Loucy (cell line): ENCODE data around the gene PPM1F.

Experiments used
- H2AFZ ChIP-seq: fragments of 200-600 bp; sonication (generic); 2 replicates; pipeline ENCODE4 v1.6.0; 2016; ENCODE audit warnings: antibody characterized with exemption, mild to moderate bottlenecking, low read length, moderate library complexity
- H3F3A ChIP-seq: fragments of 200-600 bp; 2 replicates; pipeline ENCODE4 v1.6.0; 2016; ENCODE audit warnings: antibody characterized with exemption, low read depth, mild to moderate bottlenecking
- H3K27me3 ChIP-seq: fragments of 200-600 bp; sonication (generic); 2 replicates; pipeline ENCODE4 v1.6.1; 2014; ENCODE audit warnings: low read length, mild to moderate bottlenecking; ENCODE audit not compliant: insufficient read depth, poor library complexity, severe bottlenecking
- H3K36me3 ChIP-seq: fragments of 200-600 bp; sonication (generic); 2 replicates; pipeline ENCODE4 v1.6.1; 2016; ENCODE audit warnings: low read length; ENCODE audit not compliant: insufficient read depth
- H3K4me1 ChIP-seq: fragments of 200-600 bp; sonication (generic); 2 replicates; pipeline ENCODE4 v1.5.1; 2014; ENCODE audit warnings: low read length, mild to moderate bottlenecking; ENCODE audit not compliant: insufficient read depth, poor library complexity, severe bottlenecking
- H3K4me2 ChIP-seq: fragments of 200-600 bp; sonication (generic); 2 replicates; pipeline ENCODE4 v1.6.0; 2014; ENCODE audit warnings: antibody characterized with exemption, low read length, low read depth, mild to moderate bottlenecking; ENCODE audit not compliant: poor library complexity, severe bottlenecking
- H3K4me3 ChIP-seq: fragments of 200-600 bp; sonication (generic); 2 replicates; pipeline ENCODE4 v1.5.1; 2014; ENCODE audit warnings: low read length, mild to moderate bottlenecking, mixed read lengths; ENCODE audit not compliant: poor library complexity, severe bottlenecking
- H3K79me2 ChIP-seq: fragments of 200-600 bp; sonication (generic); 2 replicates; pipeline ENCODE4 v1.6.1; 2014; ENCODE audit warnings: low read length; ENCODE audit not compliant: insufficient read depth
- H3K9ac ChIP-seq: fragments of 200-600 bp; sonication (generic); 2 replicates; pipeline ENCODE4 v1.6.0; 2014; ENCODE audit warnings: mild to moderate bottlenecking, low read depth, low read length, moderate library complexity; ENCODE audit not compliant: poor library complexity, severe bottlenecking
- H3K9me2 ChIP-seq: fragments of 200-600 bp; sonication (generic); replicated peaks from 2 replicates; pipeline ENCODE4 v1.6.1; 2016; ENCODE audit warnings: low read depth, low read length, mixed read lengths
- H3K9me3 ChIP-seq: fragments of 200-600 bp; sonication (generic); 2 replicates; pipeline ENCODE4 v1.6.1; 2014; ENCODE audit warnings: mild to moderate bottlenecking, antibody characterized with exemption, low read length, low read depth; ENCODE audit not compliant: insufficient read depth
- H4K20me1 ChIP-seq: fragments of 200-600 bp; sonication (generic); 2 replicates; pipeline ENCODE4 v1.6.0; 2014; ENCODE audit warnings: antibody characterized with exemption, low read length, mild to moderate bottlenecking; ENCODE audit not compliant: insufficient read depth, poor library complexity, severe bottlenecking
- EZH2phosphoT487 ChIP-seq: fragments of 200-600 bp; IDR thresholded peaks from 2 replicates; pipeline ENCODE4 v1.6.1; 2018; ENCODE audit warnings: antibody characterized with exemption, mild to moderate bottlenecking, moderate library complexity, borderline replicate concordance
- TF ChIP-seq, protein P1 (sequence below): fragments of 200-600 bp; sonication (generic); conservative IDR thresholded peaks from 2 replicates; pipeline ENCODE4 v1.5.1; 2014; ENCODE audit warnings: mild to moderate bottlenecking, antibody characterized with exemption, low read length

PPM1F gene

GRCh38 chr22:21961886-21962654, 9.4 kb upstream of the PPM1F start:
- Histone ChIP-seq H3K36me3 (peaks cover 18% of the 10 kb centered on the region; the same call in 1 of the 2 replicates), H3K27me3 (no peaks in the 10 kb centered on the region), H3K79me2 (no peaks in the 10 kb centered on the region), H2AFZ (no peak overlapping the region), H3F3A (no peaks in the 10 kb centered on the region), H3K9me3 (no peaks in the 10 kb centered on the region), H3K4me2 (no peak overlapping the region), H3K9me2 (no peaks in the 10 kb centered on the region), H4K20me1 (no peaks in the 10 kb centered on the region), H3K9ac (no peak overlapping the region), H3K4me3 (no peak overlapping the region), H3K4me1 (no peaks in the 10 kb centered on the region)
- TF ChIP-seq EZH2phosphoT487, result no peak
- TF ChIP-seq, protein P1, sequence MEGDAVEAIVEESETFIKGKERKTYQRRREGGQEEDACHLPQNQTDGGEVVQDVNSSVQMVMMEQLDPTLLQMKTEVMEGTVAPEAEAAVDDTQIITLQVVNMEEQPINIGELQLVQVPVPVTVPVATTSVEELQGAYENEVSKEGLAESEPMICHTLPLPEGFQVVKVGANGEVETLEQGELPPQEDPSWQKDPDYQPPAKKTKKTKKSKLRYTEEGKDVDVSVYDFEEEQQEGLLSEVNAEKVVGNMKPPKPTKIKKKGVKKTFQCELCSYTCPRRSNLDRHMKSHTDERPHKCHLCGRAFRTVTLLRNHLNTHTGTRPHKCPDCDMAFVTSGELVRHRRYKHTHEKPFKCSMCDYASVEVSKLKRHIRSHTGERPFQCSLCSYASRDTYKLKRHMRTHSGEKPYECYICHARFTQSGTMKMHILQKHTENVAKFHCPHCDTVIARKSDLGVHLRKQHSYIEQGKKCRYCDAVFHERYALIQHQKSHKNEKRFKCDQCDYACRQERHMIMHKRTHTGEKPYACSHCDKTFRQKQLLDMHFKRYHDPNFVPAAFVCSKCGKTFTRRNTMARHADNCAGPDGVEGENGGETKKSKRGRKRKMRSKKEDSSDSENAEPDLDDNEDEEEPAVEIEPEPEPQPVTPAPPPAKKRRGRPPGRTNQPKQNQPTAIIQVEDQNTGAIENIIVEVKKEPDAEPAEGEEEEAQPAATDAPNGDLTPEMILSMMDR, result no peak

- H3K27me3 ChIP-seq, result no peaks in the 10 kb centered on the region
- H3K9me2 ChIP-seq, result no peaks in the 10 kb centered on the region
- no peaks in the 10 kb centered on the region for H3F3A ChIP-seq
- H3K9ac ChIP-seq, result no peak overlapping the region
- TF ChIP-seq, protein P1, result no peak
- no peak overlapping the region for H3K4me2 ChIP-seq
- no peak overlapping the region for H2AFZ ChIP-seq
- no peaks in the 10 kb centered on the region for H3K9me3 ChIP-seq
- H3K36me3 ChIP-seq, result peaks cover 10% of the 10 kb centered on the region; the same call in 1 of the 2 replicates
- H3K4me3 ChIP-seq, result no peak overlapping the region
- no peaks in the 10 kb centered on the region for H3K79me2 ChIP-seq
- H4K20me1 ChIP-seq, result no peaks in the 10 kb centered on the region
- H3K4me1 ChIP-seq, result no peaks in the 10 kb centered on the region
These were observed 8.6 kb upstream of the PPM1F start for GRCh38 chr22:21961127-21961867.

DNA sequence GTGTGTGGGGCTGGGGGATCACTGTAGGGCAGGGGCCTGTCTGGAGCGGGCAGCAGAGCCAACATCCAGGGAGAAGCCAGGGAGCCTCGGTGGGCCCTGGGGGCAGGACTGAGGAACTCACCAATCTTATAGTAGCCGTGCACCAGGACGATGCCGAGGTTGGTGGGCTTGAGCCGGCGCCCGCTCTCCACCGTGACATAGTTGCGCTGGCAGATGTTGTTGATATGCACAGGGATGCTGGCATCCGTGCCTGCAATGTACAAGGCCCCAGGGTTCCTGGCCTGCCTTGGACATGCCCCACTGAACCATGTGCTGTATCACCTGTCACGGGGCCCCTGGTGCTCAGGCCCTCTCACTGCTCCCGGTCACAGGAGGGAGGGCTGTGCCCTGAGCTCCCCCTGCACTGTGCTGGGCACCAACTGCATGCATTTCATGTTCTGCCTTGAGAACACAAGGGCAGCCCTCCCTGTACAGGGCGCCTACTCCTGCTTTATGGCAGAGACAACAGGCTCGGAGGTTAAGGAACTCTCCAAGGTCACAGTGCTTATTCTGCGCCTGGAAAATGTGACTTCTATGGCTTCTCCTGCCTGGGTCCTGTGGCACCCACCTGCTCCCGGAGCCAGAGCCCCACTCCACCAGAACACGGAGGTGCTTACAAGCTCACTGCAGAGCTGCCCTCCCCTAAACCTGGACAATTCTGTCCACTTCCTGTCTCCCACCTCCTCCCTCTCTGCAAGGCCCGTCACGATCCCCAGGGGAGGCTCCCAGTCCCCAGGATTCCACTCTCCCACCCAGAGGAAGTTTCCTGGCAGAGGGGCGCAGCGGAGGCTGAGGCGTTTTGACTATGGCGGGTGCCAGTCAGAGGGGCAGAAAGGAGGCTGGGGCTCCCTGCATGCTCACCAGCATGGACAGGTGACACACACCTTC, 7.8 kb upstream of the PPM1F start:
- H2AFZ ChIP-seq, result no peak overlapping the region
- no peaks in the 10 kb centered on the region for H3K9me2 ChIP-seq
- no peaks in the 10 kb centered on the region for H4K20me1 ChIP-seq
- no peak overlapping the region for H3K9ac ChIP-seq
- H3F3A ChIP-seq, result no peaks in the 10 kb centered on the region
- no peak overlapping the region for H3K4me3 ChIP-seq
- no peak overlapping the region for H3K4me2 ChIP-seq
- no peaks in the 10 kb centered on the region for H3K27me3 ChIP-seq
- no peak for TF ChIP-seq EZH2phosphoT487
- TF ChIP-seq, protein P1, result no peak
- H3K79me2 ChIP-seq, result no peaks in the 10 kb centered on the region
- H3K4me1 ChIP-seq, result no peaks in the 10 kb centered on the region
- H3K36me3 ChIP-seq, result peaks cover 9% of the 10 kb centered on the region; the same call in 1 of the 2 replicates
- no peaks in the 10 kb centered on the region for H3K9me3 ChIP-seq
